Renal pelvis (tissue), 4 donors: ENCODE measurements around the gene SEPTIN3. TPM values are rescaled to one million over a fixed set of nuclear protein-coding genes. Genes with fewer than 3 reads are reported as not detected.
A peak's percentile ranks its signal among the peaks of the same experiment; 100 is the strongest.
"Not testable (repeated sequence)": the region's sequence is repeated elsewhere in the genome, so short reads cannot be mapped to it uniquely, and the experiment has no call there.

Experiments
- DNase-seq: peaks from one replicate; pipeline ENCODE4 v3.0.0-alpha.2; 2013
- polyA plus RNA-seq, 3 donors: library from polyadenylated mRNA; unstranded; fragments of 120-200 nt; gene quantifications; one replicate each; pipeline ENCODE4 v1.2.1, GENCODE V29; 2013; ENCODE audit not compliant: insufficient read length in 3 of 3

SEPTIN3 gene
- polyA plus RNA-seq, 3 donors: 5.0 to 8.0 (median 7.5) TPM

GRCh38 chr22:41939981-41940831 lies 29.0 kb upstream of the SEPTIN3 start:
- no peak for DNase-seq

- DNase-seq: peak; percentile 76
These were observed 28.1 kb upstream of the SEPTIN3 start for GRCh38 chr22:41940832-41941765.

- DNase-seq: no peak
These were observed 25.5 kb upstream of the SEPTIN3 start for GRCh38 chr22:41943661-41944209.

GRCh38 chr22:41946629-41947423 lies 22.4 kb upstream of the SEPTIN3 start, which contains the start of gene CENPM:
Gene CENPM, minus strand, starts transcription at chr22:41947152. Its CDS starts 76 bp downstream, at chr22:41947076.
- DNase-seq: peak; percentile 96

GRCh38 chr22:41947424-41948080 lies 21.7 kb upstream of the SEPTIN3 start:
- DNase-seq: no peak

GRCh38 chr22:41948142-41948541 lies 21.1 kb upstream of the SEPTIN3 start:
- no peak for DNase-seq

GRCh38 chr22:41948928-41949296 lies 20.3 kb upstream of the SEPTIN3 start:
- not testable (repeated sequence) for DNase-seq

GRCh38 chr22:41949297-41949965 lies 19.8 kb upstream of the SEPTIN3 start:
- no peak for DNase-seq

GRCh38 chr22:41951898-41952474 lies 17.3 kb upstream of the SEPTIN3 start, which contains the start of gene SMIM45:
Gene SMIM45, plus strand, starts transcription at chr22:41952150.
- DNase-seq: no peak

GRCh38 chr22:41952713-41953112 lies 16.5 kb upstream of the SEPTIN3 start:
- DNase-seq: no peak

- DNase-seq: no peak
These were observed 11.2 kb upstream of the SEPTIN3 start for GRCh38 chr22:41957941-41958556.

GRCh38 chr22:41963453-41964111 lies 5.7 kb upstream of the SEPTIN3 start:
- DNase-seq: no peak

GRCh38 chr22:41964112-41964491 lies 5.1 kb upstream of the SEPTIN3 start:
- DNase-seq: no peak

- DNase-seq: no peak
These were observed 3.0 kb upstream of the SEPTIN3 start for GRCh38 chr22:41966225-41966606.

GRCh38 chr22:41966607-41967240 lies 2.5 kb upstream of the SEPTIN3 start:
- DNase-seq: no peak

- no peak for DNase-seq
These were observed 642 bp upstream of the SEPTIN3 start for GRCh38 chr22:41968601-41969000.

- no peak for DNase-seq
These were observed 1.4 kb downstream of the SEPTIN3 start for GRCh38 chr22:41970601-41971000.

GRCh38 chr22:41971431-41971830 lies 2.2 kb downstream of the SEPTIN3 start:
- no peak for DNase-seq
